ENCODE data around the gene TMEM72. TPM values are rescaled to one million over a fixed set of nuclear protein-coding genes. Genes with fewer than 3 reads are reported as not detected.

TMEM72 gene
- polyA plus RNA-seq (2011; rRNA removed) (not detected in 2 replicates), polyA plus RNA-seq (2017; fragmentation: RNase III; extraction: RNeasy Plus Mini Kit Qiagen cat#74134 plus additional on column Dnase treatment) (not detected in 3 replicates), polyA minus RNA-seq (2011; rRNA and poly(A)+ RNA removed) (not detected in 2 replicates)
- polyA plus RNA-seq (2012; cell fraction: cytosol; rRNA removed): not detected in 2 replicates
- not detected in 2 replicates for polyA plus RNA-seq (2012; cell fraction: nucleus; rRNA removed)

- POLR2A ChIA-PET: interaction anchor here (0.6 kb wide), 1 partner anchor 68 kb away, joined by 3 read pairs; the partner anchor contains the start of gene DEPP1
- TF ChIP-seq HOXA7 (CRISPR knock-in tag; IDR thresholded peaks at IDR 0.05): no peak
- no peak for TF ChIP-seq MAX (IDR thresholded peaks at IDR 0.05)
- TF ChIP-seq MYC (IDR thresholded peaks at IDR 0.05; ENCODE audit: borderline replicate concordance, low read length): no peak
- TF ChIP-seq ESRRA (IDR thresholded peaks at IDR 0.05; ENCODE audit: borderline replicate concordance, low read length): no peak
- no peak for TF ChIP-seq NPAS2 (CRISPR knock-in tag; IDR thresholded peaks at IDR 0.05; ENCODE audit: borderline replicate concordance)
- no peak for TF ChIP-seq CHD2 (IDR thresholded peaks at IDR 0.05; ENCODE audit: low read length, partially characterized antibody)
- no peak for TF ChIP-seq RAD21 (conservative IDR thresholded peaks at IDR 0.05 in 1 of 2, IDR thresholded peaks at IDR 0.05 in 1 of 2)
- no peak for TF ChIP-seq FOXS1 (CRISPR knock-in tag; IDR thresholded peaks at IDR 0.05)
- TF ChIP-seq HMGXB4 (CRISPR knock-in tag; IDR thresholded peaks at IDR 0.05; ENCODE audit: borderline replicate concordance): no peak
- no peak for TF ChIP-seq USF2 (IDR thresholded peaks at IDR 0.05)
- WGBS (ENCODE audit: missing lambda C conversion rate): 19% methylated on average over 8 of the region's 12 CpGs
- DNase-seq (ENCODE audit: low read depth in 1 of 2, low spot score in 1 of 2): peak in 1 of 2 experiments; percentile 19
- peak; percentile 67 to 71; a peak in 5 of 6 replicates for ATAC-seq
- Histone ChIP-seq H3K4me1 (no peaks in the 10 kb centered on the region), H3K27ac (no peak within 1 kb of the TSS), H3K9me3 (no peaks in the 10 kb centered on the region), H3K4me2 (no peak within 1 kb of the TSS), H3K4me3 (no peak within 1 kb of the TSS)
- no peak for FAIRE-seq
- CTCF ChIA-PET: interaction anchor here (1.2 kb wide), 1 partner anchor 21 kb away, joined by 4 read pairs; no protein-coding TSS in a partner anchor
Measured at GRCh38 chr10:44911081-44911540, at the start of gene TMEM72. Gene TMEM72 (plus strand): TSS chr10:44911337. CDS start chr10:44911513, 176 bp downstream.

GRCh38 chr10:44862006-44862751, 49.0 kb upstream of the TMEM72 start:
- Histone ChIP-seq H3K4me1 (peaks cover 7% of the 10 kb centered on the region; the same call in 2 of the 3 replicates), H3K27ac (no peak overlapping the region), H3K9me3 (no peaks in the 10 kb centered on the region), H3K4me3 (no peak overlapping the region), H3K4me2 (no peak overlapping the region)
- FAIRE-seq (no peak), DNase-seq (ENCODE audit: low read depth in 1 of 2, low spot score in 1 of 2) (no peak), ATAC-seq (no peak)
- CTCF ChIA-PET: interaction anchor here (0.7 to 3.5 kb wide), 7 partner anchors 8 to 1192 kb away, joined by 3 to 16 read pairs (median 4); no protein-coding TSS in a partner anchor
- TF ChIP-seq FOXS1 (CRISPR knock-in tag; IDR thresholded peaks at IDR 0.05) (no peak), RARB (CRISPR knock-in tag; IDR thresholded peaks at IDR 0.05) (no peak), HOXB5 (CRISPR knock-in tag; IDR thresholded peaks at IDR 0.05) (no peak), CHD4 (IDR thresholded peaks at IDR 0.05; ENCODE audit: borderline replicate concordance) (no peak), MYC (IDR thresholded peaks at IDR 0.05; ENCODE audit: borderline replicate concordance, low read length) (no peak), ELK1 (IDR thresholded peaks at IDR 0.05; ENCODE audit: low read depth, low read length) (no peak), ATOH8 (CRISPR knock-in tag; IDR thresholded peaks at IDR 0.05; ENCODE audit: low read depth) (no peak), E2F6 (IDR thresholded peaks at IDR 0.05; ENCODE audit: borderline replicate concordance, low read depth) (no peak), NR3C1 (IDR thresholded peaks at IDR 0.05) (no peak), BHLHE40 (IDR thresholded peaks at IDR 0.05; ENCODE audit: low read depth, low read length) (no peak), ZC3H11A (IDR thresholded peaks at IDR 0.05) (no peak), EP300 (IDR thresholded peaks at IDR 0.05) (no peak)
- POLR2A ChIA-PET: interaction anchor here (0.6 kb wide), 1 partner anchor 474 kb away, joined by 3 read pairs; no protein-coding TSS in a partner anchor
- 68% methylated on average over 9 of the region's 12 CpGs for WGBS (ENCODE audit: missing lambda C conversion rate)
